Activated CD8-positive, alpha-beta T cell treated with anti-CD3 and anti-CD28 coated beads for 36 hours (primary cell): ENCODE data around the gene HOXA2. TPM values are rescaled to one million over a fixed set of nuclear protein-coding genes. Genes with fewer than 3 reads are reported as not detected.

Experiments used
- ATAC-seq: fragments of 200-7000 bp; cut with Tn5 transposase; one replicate; pipeline ENCODE4 v1.10.0; 2021; ENCODE audit warnings: mild to moderate bottlenecking, moderate library complexity
- CTCF ChIA-PET: fragments of 350-600 bp; sonication (Branson Sonifier 250); formaldehyde crosslinking; loops from one replicate; lab custom pipeline; 2021; ENCODE audit warnings: antibody characterized with exemption; lab: Charles Lee
- POLR2A ChIA-PET: fragments of 350-600 bp; sonication (Branson Sonifier 250); formaldehyde crosslinking; loops from one replicate; lab custom pipeline; 2021; ENCODE audit warnings: antibody characterized with exemption; lab: Charles Lee
- DNase-seq: peaks from one replicate; pipeline ENCODE4 v3.0.0-alpha.2; 2020
- H3K27ac Mint-ChIP-seq: one replicate; pipeline ENCODE4 v1.8.0; 2021; ENCODE audit warnings: mild to moderate bottlenecking, mixed read lengths
- H3K27me3 Mint-ChIP-seq: one replicate; pipeline ENCODE4 v1.8.0; 2021; ENCODE audit warnings: mixed read lengths
- H3K36me3 Mint-ChIP-seq: one replicate; pipeline ENCODE4 v1.8.0; 2021; ENCODE audit warnings: low read depth, mixed read lengths
- H3K4me1 Mint-ChIP-seq: one replicate; pipeline ENCODE4 v1.8.0; 2021; ENCODE audit warnings: low read depth, mixed read lengths
- H3K4me3 Mint-ChIP-seq: one replicate; pipeline ENCODE4 v1.8.0; 2021; ENCODE audit warnings: mild to moderate bottlenecking, moderate library complexity, mixed read lengths
- H3K9me3 Mint-ChIP-seq: one replicate; pipeline ENCODE4 v1.8.0; 2021; ENCODE audit warnings: mixed read lengths
- CTCF ChIP-seq: fragments of 200-600 bp; IDR thresholded peaks from one replicate; pipeline ENCODE4 v1.8.0; 2022; ENCODE audit warnings: antibody characterized with exemption, mild to moderate bottlenecking
- intact Hi-C: fragments of 100-400 bp; cut with micrococcal nuclease; formaldehyde crosslinking; loops from one replicate; pipeline ENCODE4 v1.10.0; 2022
- total RNA-seq, 2 experiments: library from RNA; stranded (reverse); gene quantifications; one replicate each; pipeline ENCODE4 v1.2.3, GENCODE V29; 2021

The HOXA2 gene
- total RNA-seq, 2 experiments from 2014 or later: not detected

- no peaks in the 10 kb centered on the region for H3K36me3 Mint-ChIP-seq
- no peak for ATAC-seq
- no peak overlapping the region for H3K27ac Mint-ChIP-seq
- no peak overlapping the region for H3K4me3 Mint-ChIP-seq
- peaks cover 12% of the 10 kb centered on the region for H3K27me3 Mint-ChIP-seq
- ChIA-PET CTCF (no interaction called here), POLR2A (no interaction called here)
- no peak for DNase-seq
- intact Hi-C loops: no loop called here
- no peak for TF ChIP-seq CTCF
- H3K4me1 Mint-ChIP-seq: no peaks in the 10 kb centered on the region
- no peaks in the 10 kb centered on the region for H3K9me3 Mint-ChIP-seq
These were observed 21.1 kb upstream of the HOXA2 start for GRCh38 chr7:27123477-27124053.

GRCh38 chr7:27123007-27123476 lies 20.6 kb upstream of the HOXA2 start:
- Mint-ChIP-seq H3K27ac (no peak overlapping the region), H3K4me1 (no peaks in the 10 kb centered on the region), H3K27me3 (peaks cover 10% of the 10 kb centered on the region), H3K36me3 (no peaks in the 10 kb centered on the region), H3K9me3 (no peaks in the 10 kb centered on the region), H3K4me3 (no peak overlapping the region)
- DNase-seq (no peak), ATAC-seq (no peak)
- no peak for TF ChIP-seq CTCF
- intact Hi-C loops: no loop called here
- ChIA-PET POLR2A (no interaction called here), CTCF (no interaction called here)

GRCh38 chr7:27122077-27122910 lies 19.8 kb upstream of the HOXA2 start:
- Mint-ChIP-seq H3K9me3 (no peaks in the 10 kb centered on the region), H3K27me3 (peaks cover 8% of the 10 kb centered on the region), H3K27ac (no peak overlapping the region), H3K4me3 (no peak overlapping the region), H3K36me3 (no peaks in the 10 kb centered on the region), H3K4me1 (no peaks in the 10 kb centered on the region)
- DNase-seq: no peak
- CTCF ChIA-PET: no interaction called here
- intact Hi-C loops: no loop called here
- POLR2A ChIA-PET: interaction anchor here (0.6 kb wide), 1 partner anchor 13 kb away, joined by 3 read pairs; no protein-coding TSS in a partner anchor
- ATAC-seq: no peak
- TF ChIP-seq CTCF: no peak

- H3K4me1 Mint-ChIP-seq: no peaks in the 10 kb centered on the region
- no peaks in the 10 kb centered on the region for H3K9me3 Mint-ChIP-seq
- DNase-seq (no peak), ATAC-seq (no peak)
- ChIA-PET POLR2A (interaction anchor here (0.6 kb wide), 1 partner anchor 14 kb away, joined by 3 read pairs; no protein-coding TSS in a partner anchor), CTCF (no interaction called here)
- TF ChIP-seq CTCF: no peak
- H3K27ac Mint-ChIP-seq: no peak overlapping the region
- H3K4me3 Mint-ChIP-seq: no peak overlapping the region
- H3K27me3 Mint-ChIP-seq: peaks cover 7% of the 10 kb centered on the region
- intact Hi-C loops: no loop called here
- no peaks in the 10 kb centered on the region for H3K36me3 Mint-ChIP-seq
These were observed 19.2 kb upstream of the HOXA2 start for GRCh38 chr7:27121684-27122076.

- no peaks in the 10 kb centered on the region for H3K27me3 Mint-ChIP-seq
- no peaks in the 10 kb centered on the region for H3K9me3 Mint-ChIP-seq
- CTCF ChIA-PET: interaction anchor here (1.0 to 1.2 kb wide), 2 partner anchors 14 to 452 kb away, joined by 3 read pairs; no protein-coding TSS in a partner anchor
- H3K36me3 Mint-ChIP-seq: no peaks in the 10 kb centered on the region
- intact Hi-C loops: no loop called here
- POLR2A ChIA-PET: interaction anchor here (0.6 kb wide), 1 partner anchor 692 kb away, joined by 3 read pairs; no protein-coding TSS in a partner anchor
- no peaks in the 10 kb centered on the region for H3K4me1 Mint-ChIP-seq
- TF ChIP-seq CTCF: no peak
- no peak overlapping the region for H3K27ac Mint-ChIP-seq
- no peak for ATAC-seq
- no peak for DNase-seq
- H3K4me3 Mint-ChIP-seq: no peak overlapping the region
These were observed 17.0 kb upstream of the HOXA2 start for GRCh38 chr7:27119412-27119911.
